Measurements from ENCODE around the gene DEXI.

Gene DEXI

GRCh38 chr16:10896165-10896564 lies 46.1 kb downstream of the DEXI start:
- no peak for DNase-seq

GRCh38 chr16:10895053-10895946 lies 47.0 kb downstream of the DEXI start:
- peak in 3 of 56 donors; percentile 2 to 20 (median 9) for DNase-seq

DNA sequence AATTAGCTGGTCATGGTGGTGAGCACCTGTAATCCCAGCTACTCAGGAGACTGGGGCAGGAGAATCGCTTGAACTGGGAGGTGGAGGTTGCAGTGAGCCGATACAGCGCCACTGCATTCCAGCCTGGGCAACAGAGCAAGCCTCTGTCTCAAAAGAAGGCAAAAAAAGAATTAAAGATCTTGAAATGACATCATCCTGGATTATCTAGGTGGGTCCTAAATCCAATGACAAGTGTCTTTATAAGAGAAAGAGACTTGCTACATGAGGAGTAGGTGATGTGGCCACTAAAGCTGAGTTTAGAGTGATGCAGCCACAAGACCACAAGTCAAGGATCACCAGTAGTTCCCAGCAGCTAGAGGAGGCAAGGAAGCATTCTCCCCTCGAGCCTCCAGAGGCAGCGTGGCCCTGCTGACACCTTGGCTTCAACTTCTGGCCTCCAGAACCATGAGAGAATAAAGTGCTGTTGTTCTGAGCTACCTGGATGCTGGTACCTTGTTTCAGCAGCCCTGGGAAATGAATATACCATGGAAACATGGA lies 49.4 kb downstream of the DEXI start:
- DNase-seq: no peak

- DNase-seq: no peak
These were observed 52.4 kb downstream of the DEXI start for GRCh38 chr16:10889855-10890254.

GRCh38 chr16:10888320-10888937 lies 53.8 kb downstream of the DEXI start:
- DNase-seq: peak in 11 of 56 donors; percentile 6 to 54 (median 14)

DNA sequence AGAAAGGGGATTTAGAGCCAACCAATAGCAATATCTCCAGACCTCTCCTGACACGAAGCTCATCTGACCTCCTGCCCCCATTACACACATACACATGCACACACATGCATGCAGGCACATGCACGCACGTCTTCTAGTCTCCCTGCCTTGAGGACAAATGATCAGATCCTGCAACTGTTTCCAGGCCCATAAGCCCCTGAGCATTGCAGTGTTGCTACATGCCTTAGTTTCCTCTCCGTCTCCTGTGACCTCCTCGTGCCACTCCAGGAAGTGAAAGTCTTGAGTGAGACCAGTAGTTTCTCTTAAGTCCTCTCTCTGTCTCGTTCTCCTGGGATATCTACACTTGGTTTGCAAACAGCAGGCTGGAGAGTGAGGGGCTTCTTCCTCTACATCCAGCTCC lies 57.0 kb downstream of the DEXI start:
- DNase-seq: peak in 6 of 56 donors; percentile 2 to 49 (median 8)

DNA sequence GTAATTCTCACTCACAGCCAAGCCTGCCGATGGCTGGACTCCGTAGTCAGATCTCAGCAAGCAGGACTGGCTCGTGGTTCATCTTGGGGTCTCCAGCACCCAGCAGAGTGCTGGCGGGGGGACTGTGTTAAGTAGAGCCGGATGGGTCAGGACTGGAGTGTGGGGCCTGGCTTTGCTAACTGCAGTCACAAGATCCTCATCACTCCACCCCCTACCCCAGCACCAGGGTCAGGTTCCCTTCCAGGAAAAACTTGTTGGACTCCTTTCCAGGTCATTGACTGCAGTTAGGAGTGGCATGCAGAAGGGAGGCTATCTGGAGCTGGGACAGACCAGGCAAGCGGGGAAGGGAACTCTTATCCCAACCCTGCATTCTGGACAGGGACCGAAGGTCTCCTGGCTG lies 59.3 kb downstream of the DEXI start:
- DNase-seq: no peak

- no peak for DNase-seq
These were observed 60.7 kb downstream of the DEXI start for GRCh38 chr16:10881479-10882030.

DNA sequence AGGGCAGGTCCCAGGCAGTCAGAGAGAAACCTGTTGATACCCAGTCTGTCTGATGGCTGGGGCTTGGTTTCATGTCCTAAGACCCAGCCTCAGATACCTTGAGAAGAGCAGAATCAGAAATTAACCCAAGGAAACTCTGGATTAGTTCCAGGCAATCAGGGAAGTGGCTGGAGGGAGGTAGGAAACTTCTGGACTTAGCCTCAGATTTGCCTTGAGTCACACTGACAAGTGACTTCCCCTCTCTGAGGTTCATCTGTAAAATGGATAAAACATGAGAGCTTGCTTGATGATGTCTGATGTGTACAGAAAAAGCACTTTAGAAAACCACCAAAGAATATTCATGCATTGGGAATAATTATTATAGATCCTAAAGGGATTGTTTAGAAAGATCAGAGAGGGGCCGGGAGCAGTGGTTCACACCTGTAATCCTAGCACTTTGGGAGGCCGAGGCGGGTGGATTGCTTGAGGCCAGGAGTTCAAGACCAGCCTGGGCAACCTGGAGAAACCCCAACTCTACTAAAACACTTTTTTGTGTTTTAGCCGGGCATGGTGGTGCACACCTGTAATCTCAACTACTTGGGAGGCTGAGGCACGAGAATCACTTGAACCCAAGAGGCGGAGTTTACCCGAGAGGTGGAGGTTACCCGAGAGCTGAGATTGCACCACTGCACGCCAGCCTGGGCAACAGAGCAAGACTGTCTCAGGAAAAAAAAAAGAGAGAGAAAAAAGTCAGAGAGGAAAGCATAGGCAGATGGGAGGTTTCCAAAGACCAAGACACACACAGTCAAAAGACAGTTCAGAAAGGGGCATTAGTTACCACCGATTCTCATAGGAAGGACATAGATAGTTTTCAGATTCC lies 61.4 kb downstream of the DEXI start:
- DNase-seq: no peak

DNA sequence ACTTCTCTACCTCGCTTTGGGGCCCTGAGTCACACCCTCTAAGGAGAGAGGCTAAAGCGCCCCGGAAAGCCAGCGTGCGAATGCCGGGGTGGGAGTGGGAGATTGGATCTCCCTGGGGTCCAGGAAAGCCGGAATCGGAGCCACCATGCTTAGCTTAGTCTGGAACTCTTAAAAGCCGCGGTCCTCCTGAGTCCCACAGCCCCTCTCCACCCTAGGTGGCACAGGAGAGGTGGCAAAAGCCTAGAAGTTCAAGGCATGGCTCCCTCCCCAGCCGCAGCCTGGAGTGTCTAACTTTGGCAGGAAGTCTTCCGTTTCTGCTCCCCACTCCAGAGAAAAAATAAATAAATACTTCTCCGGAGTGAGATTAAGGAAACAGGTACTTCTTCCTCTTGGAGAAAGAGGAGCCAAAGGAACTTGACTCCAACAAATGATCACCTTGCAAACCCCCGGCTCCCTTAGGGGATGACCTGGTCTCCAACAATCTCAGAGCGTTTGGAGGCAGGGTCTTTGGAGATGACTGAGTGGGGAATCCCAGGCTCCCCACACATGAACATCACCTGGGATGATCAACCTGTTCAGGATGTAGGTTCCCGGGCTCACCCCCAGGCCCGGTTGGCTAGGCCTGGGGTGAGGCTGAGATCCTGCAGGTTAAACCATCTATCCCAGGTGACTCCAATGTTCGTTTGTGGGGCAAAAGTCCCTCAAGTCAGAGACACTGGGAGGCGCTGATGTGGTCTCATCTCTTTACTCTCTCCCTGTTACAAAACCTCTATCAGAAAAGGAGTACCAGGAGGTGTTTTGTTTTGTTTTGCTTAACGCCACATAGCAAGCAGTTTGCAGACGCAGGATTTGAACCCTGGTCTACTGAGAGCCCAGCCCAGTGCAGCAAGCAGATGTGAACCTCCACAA lies 62.3 kb downstream of the DEXI start:
- DNase-seq: no peak

Data from amygdala (tissue), 56 donors.